HUES48 (cell line): Measurements from ENCODE around the gene NT5C3A.
"Not testable (repeated sequence)": the region's sequence is repeated elsewhere in the genome, so short reads cannot be mapped to it uniquely, and the experiment has no call there.

Experiments used
- H3K27ac ChIP-seq: one replicate; pipeline ENCODE4 v1.7.0; 2013; ENCODE audit warnings: low read depth, low read length, inconsistent platforms
- H3K27me3 ChIP-seq: 2 replicates; pipeline ENCODE4 v1.6.1; 2013; ENCODE audit warnings: mild to moderate bottlenecking, low read length; ENCODE audit not compliant: control insufficient read depth, insufficient read depth
- H3K36me3 ChIP-seq: 2 replicates; pipeline ENCODE4 v1.6.1; 2013; ENCODE audit warnings: low read length; ENCODE audit not compliant: control insufficient read depth, insufficient read depth
- H3K4me1 ChIP-seq: 2 replicates; pipeline ENCODE4 v1.6.1; 2013; ENCODE audit warnings: mild to moderate bottlenecking, low read length; ENCODE audit not compliant: control insufficient read depth, insufficient read depth
- H3K4me3 ChIP-seq: 2 replicates; pipeline ENCODE4 v1.5.1; 2013; ENCODE audit warnings: mild to moderate bottlenecking, low read depth, low read length
- H3K9ac ChIP-seq: 2 replicates; pipeline ENCODE4 v1.6.1; 2013; ENCODE audit warnings: mild to moderate bottlenecking, low read depth, low read length, moderate library complexity
- H3K9me3 ChIP-seq: 2 replicates; pipeline ENCODE4 v1.6.1; 2013; ENCODE audit warnings: low read length; ENCODE audit not compliant: control insufficient read depth, insufficient read depth

Gene NT5C3A

DNA sequence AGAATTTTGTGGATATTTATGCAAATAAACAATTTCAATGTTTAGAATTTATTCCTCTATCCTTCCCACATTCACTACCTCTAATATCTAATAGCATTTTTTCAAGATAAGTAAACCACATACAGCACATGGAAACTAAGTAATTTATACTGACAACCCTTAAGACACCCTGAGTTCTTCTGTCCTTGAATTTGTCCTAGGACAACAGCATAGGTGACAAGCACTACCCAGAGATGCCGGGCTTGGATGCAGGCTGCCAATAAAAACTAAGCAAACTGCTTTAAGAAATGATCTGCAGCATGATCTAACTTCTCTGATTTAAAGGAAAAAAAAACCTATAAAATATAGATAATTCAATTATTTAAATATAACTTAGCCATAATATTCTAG lies 22.7 kb downstream of the NT5C3A start:
- Histone ChIP-seq H3K27me3 (no peaks in the 10 kb centered on the region), H3K36me3 (no peaks in the 10 kb centered on the region), H3K4me3 (no peak overlapping the region), H3K27ac (no peak overlapping the region), H3K9ac (no peak overlapping the region), H3K9me3 (no peaks in the 10 kb centered on the region), H3K4me1 (no peaks in the 10 kb centered on the region; the same call in 1 of the 2 replicates)

DNA sequence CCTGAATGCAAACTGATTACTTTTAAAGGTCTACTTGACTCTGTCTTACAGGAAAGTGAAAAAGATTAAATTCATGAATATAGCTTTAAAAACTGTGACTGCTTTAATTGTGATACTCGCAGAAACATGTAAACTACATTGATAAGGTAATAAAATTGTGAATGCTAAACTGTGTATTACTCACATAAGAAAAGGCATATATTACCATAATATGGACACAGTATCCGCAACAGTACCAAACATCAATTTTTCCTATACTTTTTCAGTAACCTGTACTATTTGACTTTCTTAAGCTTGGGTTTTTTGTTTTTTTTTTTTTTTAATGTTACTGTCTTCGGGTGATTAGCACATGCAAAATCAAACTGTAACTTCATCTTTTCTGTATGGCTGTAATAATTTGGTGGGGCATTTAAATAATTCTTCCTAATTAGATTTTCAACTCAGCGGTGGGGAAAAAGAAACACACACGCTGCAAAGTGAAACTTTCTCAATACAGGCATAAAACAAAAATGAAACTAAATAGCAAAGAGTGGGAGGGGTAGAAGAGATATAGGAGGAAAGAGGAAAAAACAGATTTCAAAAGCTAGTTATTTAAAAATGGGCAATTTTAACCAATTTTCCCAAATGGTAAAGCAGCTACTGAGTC lies 23.2 kb downstream of the NT5C3A start:
- H3K4me3 ChIP-seq = no peak overlapping the region
- H3K9me3 ChIP-seq = no peaks in the 10 kb centered on the region
- no peaks in the 10 kb centered on the region; the same call in 1 of the 2 replicates for H3K4me1 ChIP-seq
- no peaks in the 10 kb centered on the region for H3K27me3 ChIP-seq
- H3K9ac ChIP-seq = no peak overlapping the region
- H3K27ac ChIP-seq = no peak overlapping the region
- H3K36me3 ChIP-seq = no peaks in the 10 kb centered on the region

DNA sequence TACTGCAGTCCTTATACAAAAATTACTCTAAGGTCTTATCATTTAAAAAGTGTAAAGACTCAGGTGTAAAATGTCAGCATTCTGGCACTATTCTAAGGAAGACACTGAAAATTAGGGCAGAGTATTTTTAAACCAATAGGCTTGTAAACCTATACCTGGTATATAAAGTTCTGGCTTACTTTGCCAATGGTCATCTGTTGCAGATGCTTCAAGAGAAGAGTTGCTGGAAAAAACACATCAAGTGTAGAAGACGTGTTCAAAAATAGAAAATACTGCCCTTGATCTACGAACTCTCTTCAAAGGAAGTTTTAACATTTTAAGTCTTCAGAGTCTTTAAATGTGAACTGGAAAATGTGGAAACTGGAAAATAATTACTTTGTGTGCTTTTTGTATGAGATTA lies 23.9 kb downstream of the NT5C3A start:
- Histone ChIP-seq H3K4me1 (no peaks in the 10 kb centered on the region; the same call in 1 of the 2 replicates), H3K4me3 (no peak overlapping the region), H3K27ac (no peak overlapping the region), H3K27me3 (no peaks in the 10 kb centered on the region), H3K9ac (no peak overlapping the region), H3K9me3 (no peaks in the 10 kb centered on the region), H3K36me3 (no peaks in the 10 kb centered on the region)

DNA sequence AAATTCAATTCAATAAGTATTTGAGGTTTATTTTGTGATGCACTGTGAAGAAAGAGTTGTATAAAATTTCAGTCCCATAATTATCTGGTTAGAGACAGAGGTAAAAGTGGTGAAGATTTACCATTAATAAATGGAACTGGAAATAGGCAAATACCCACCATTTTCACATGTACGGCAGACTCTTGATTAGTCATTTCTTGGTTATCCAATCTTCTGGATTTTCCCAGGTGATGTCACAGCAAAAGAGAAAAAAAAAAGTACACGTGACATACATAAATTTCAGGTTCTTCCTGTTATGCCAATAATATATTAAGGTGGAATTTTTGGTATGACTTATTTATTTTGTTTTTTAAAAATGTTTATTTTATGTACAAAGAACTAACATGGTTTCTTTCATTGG lies 26.8 kb downstream of the NT5C3A start:
- H3K9ac ChIP-seq = no peak overlapping the region
- no peak overlapping the region for H3K4me3 ChIP-seq
- no peaks in the 10 kb centered on the region for H3K9me3 ChIP-seq
- no peaks in the 10 kb centered on the region for H3K27me3 ChIP-seq
- H3K36me3 ChIP-seq = no peaks in the 10 kb centered on the region
- H3K27ac ChIP-seq = no peak overlapping the region
- no peaks in the 10 kb centered on the region; the same call in 1 of the 2 replicates for H3K4me1 ChIP-seq

DNA sequence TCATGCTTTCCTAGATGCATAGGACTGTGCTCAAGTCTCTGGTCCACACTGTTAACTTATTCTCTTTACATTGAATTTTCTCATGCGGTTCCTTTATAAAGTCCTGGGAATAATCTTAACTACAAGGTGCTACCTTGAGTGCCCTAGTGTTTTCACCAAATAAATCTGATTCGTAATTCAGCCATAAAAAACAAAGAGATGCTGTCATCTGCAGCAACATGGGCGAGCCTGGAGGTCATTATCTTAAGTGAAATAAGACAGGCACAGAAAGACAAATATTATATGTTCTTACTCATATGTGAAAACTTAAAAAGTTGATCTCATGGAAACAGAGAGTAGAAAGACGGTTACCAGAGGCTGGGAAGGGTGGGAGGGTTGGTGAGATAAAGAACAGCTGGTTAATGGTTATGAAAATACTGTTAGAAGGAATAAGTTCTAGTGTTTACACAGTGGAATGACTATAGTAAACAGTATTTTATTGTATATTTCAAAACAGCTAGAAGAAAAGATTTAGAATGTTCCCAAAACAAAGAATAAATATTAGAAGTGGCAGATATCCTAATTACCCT lies 38.3 kb downstream of the NT5C3A start:
- H3K4me3 ChIP-seq = no peak overlapping the region
- H3K9ac ChIP-seq = no peak overlapping the region
- H3K27ac ChIP-seq = no peak overlapping the region
- no peaks in the 10 kb centered on the region for H3K4me1 ChIP-seq
- peaks cover 49% of the 10 kb centered on the region for H3K36me3 ChIP-seq
- no peaks in the 10 kb centered on the region for H3K27me3 ChIP-seq
- no peaks in the 10 kb centered on the region for H3K9me3 ChIP-seq

DNA sequence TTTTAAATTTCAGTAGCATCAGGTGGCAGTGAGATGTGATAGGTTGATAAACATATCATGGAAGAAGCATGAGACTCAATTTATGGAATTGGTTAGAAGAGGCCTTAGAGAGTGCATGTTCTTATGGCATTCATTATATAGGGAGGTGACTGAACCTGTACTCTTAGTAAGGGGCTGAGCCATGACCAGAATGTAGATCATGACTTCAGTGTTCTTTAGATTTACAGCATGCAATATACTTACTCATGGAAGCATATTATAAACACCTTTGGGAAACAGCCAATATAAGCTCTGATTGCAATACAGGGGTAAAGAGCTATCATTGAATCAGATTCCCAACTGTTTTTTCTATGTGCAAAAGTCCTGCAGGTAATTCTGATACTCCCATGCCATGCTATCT lies 50.2 kb downstream of the NT5C3A start:
- Histone ChIP-seq H3K36me3 (peaks cover 44% of the 10 kb centered on the region), H3K9me3 (no peaks in the 10 kb centered on the region), H3K27ac (no peak overlapping the region), H3K9ac (no peak overlapping the region), H3K27me3 (no peaks in the 10 kb centered on the region), H3K4me3 (no peak overlapping the region), H3K4me1 (no peaks in the 10 kb centered on the region)

DNA sequence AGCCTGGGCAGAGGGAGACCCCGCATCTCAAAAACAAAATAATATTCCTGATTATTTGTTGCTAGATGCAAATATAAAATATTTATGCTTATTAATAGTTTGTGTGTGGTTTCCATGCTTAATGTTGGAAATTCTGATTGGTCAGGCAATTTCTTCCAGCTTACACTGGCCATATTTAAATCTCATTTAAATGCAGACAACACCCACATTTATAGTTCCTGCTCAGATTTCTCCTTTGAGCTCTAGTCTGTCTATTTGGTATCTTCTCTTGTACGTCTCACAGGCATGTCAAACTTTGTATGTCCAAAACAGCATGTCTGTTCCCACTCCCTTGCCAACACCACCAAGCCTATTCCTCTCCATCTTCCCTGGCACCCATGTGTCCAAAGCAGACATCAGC lies 52.8 kb downstream of the NT5C3A start:
- Histone ChIP-seq H3K27me3 (no peaks in the 10 kb centered on the region), H3K9ac (no peak overlapping the region), H3K36me3 (peaks cover 20% of the 10 kb centered on the region), H3K4me3 (no peak overlapping the region), H3K4me1 (no peaks in the 10 kb centered on the region), H3K27ac (no peak overlapping the region), H3K9me3 (no peaks in the 10 kb centered on the region)

DNA sequence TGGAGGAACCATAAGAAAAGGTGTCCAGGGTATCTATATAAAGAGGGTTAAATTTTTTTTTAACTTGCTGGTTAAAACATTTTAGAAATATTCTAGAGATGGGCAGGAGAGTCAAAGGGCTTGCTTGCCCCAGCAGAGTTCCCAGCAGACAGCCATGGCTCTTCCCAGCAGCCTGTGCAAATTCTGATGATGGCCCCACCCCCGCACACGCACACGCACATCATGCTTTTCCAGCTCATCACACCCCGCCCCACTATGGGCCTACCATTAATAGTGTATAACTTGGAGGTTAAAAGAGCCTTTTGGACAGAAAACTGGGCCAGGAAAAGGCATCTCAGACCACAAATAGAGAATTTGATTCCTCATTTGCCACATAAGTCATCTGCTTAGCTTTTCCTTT lies 56.9 kb downstream of the NT5C3A start:
- H3K4me1 ChIP-seq = not testable (repeated sequence)

DNA sequence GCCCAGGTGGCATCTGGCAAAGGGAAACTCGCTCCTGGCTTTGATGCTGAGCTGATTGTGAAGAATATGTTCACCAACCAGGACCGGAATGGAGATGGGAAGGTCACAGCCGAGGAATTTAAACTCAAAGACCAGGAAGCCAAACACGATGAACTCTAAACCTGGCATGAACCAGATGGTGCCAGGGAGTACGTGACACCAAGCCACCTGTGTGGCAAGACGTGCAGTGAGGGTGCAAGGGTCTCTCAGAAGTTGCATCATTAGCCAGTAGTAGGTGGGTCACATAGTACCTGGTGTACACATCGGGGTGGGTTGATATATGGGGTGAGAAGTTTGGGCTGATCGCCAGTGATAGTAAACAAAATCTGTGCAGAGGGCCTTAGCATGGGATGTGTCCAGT lies 57.4 kb downstream of the NT5C3A start:
- H3K36me3 ChIP-seq, H3K4me3 ChIP-seq, H3K9me3 ChIP-seq, H3K9ac ChIP-seq, H3K27ac ChIP-seq, H3K4me1 ChIP-seq, H3K27me3 ChIP-seq: not testable (repeated sequence)

More for the DNA sequence above, 56.9 kb downstream of the NT5C3A start:
- H3K27ac ChIP-seq, H3K9me3 ChIP-seq, H3K4me3 ChIP-seq, H3K36me3 ChIP-seq, H3K27me3 ChIP-seq, H3K9ac ChIP-seq: not testable (repeated sequence)

DNA sequence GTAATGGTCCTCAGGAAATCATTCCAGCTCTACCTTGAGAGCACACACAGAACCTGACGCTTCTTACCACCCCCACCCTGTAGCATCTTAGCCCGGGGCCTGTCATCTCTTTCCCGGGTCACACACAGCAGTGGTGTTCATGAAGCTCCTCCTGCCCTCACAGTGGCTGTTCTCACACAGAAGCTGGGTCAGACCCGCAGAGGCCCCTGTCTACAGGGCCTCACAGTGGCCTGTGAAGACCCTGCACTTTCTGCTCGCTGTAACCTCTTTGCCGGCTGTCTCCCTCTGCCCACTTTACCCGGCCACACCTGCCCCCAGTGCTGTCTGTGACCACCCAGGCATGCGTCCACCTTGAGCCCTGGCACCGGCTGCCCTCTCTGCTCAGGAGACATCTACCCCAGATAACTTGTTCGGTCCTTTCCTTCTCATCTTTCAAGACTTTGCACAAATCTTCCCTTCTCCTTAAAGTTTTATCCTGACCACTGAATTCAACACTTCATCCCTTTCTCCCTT lies 58.4 kb downstream of the NT5C3A start:
- not testable (repeated sequence) for H3K9ac ChIP-seq

DNA sequence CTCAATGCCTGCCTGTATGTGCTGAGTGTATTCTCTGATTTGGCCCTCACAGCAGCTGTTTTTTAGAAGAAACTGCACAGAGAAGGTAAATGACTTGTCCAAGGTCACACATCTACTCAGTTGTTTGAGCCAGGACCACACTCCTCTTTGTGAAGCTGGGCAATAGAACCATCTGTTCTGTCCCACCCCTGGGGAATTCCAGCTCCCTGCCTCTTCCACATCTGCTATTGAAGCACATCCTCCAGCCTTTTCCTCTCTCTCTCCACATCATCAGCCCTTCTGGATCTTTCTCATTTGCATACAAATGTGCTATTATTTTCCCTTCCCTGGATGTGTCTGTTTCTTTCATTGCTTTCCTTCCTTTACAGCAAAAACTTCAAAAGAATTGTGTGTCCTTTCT lies 59.5 kb downstream of the NT5C3A start:
- H3K27me3 ChIP-seq, H3K9ac ChIP-seq, H3K9me3 ChIP-seq, H3K27ac ChIP-seq, H3K4me3 ChIP-seq, H3K4me1 ChIP-seq, H3K36me3 ChIP-seq: not testable (repeated sequence)

More for the DNA sequence above, 58.4 kb downstream of the NT5C3A start:
- H3K27ac ChIP-seq, H3K4me3 ChIP-seq, H3K27me3 ChIP-seq, H3K4me1 ChIP-seq, H3K9me3 ChIP-seq, H3K36me3 ChIP-seq: not testable (repeated sequence)
